ENCODE data around the gene B3GNT7.
A peak's percentile ranks its signal among the peaks of the same experiment; 100 is the strongest.

Gene B3GNT7

DNA sequence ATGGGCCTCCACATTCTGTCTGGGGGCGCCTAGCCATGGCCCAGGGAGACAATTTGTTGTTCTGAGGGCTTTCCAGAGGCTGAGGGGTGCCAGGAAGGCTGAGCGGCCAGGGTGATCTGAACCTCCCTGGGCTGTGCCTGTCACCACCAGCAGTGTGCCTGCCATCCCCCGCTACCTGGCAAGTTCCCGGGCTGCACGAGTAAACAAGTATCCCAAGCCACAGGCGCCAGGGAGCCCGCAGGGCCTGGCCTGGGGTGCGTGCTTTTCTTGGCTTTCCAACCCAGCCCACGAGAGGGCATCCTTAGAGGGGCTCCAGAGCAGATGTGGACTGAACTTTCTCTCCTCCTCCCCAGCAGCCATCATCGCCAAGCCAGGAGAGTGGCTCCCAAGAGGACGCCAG, 35.1 kb upstream of the B3GNT7 start:
- peaks cover 24% of the 10 kb centered on the region for H3K27me3 Mint-ChIP-seq
- no peak overlapping the region for H3K4me3 Mint-ChIP-seq
- DNase-seq = no peak
- no peak overlapping the region for H3K27ac Mint-ChIP-seq
- no peaks in the 10 kb centered on the region for H3K9me3 Mint-ChIP-seq
- no peaks in the 10 kb centered on the region for H3K36me3 Mint-ChIP-seq
- peaks cover 20% of the 10 kb centered on the region for H3K4me1 Mint-ChIP-seq
- CTCF ChIA-PET = no interaction called here

DNA sequence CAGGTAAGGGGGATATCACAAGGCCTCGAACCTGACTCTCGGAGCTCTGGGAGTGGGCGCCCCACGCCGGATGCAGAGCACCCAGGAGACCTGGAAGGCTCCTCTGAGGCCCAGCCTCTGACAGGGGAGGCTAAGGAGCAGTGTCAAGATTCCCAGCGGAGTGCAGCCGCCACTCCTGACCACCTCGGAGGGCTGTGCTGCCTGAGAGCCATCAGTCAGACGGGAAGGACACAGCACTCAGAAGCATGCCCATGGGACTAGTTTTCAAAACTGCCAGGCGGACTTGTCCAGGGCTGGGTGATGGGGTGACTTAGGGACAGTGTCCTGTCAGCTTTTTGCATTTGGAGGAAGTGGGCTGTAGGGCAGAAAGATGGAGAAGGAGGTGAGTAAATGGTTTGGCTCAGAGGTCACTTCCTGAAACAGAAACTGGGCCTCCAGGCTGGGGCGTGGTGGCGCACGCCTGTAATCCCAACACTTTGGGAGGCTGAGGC, 34.6 kb upstream of the B3GNT7 start:
- no peak overlapping the region for H3K4me3 Mint-ChIP-seq
- H3K27me3 Mint-ChIP-seq = peaks cover 24% of the 10 kb centered on the region
- H3K9me3 Mint-ChIP-seq = no peaks in the 10 kb centered on the region
- no peaks in the 10 kb centered on the region for H3K36me3 Mint-ChIP-seq
- no peak for DNase-seq
- peaks cover 20% of the 10 kb centered on the region for H3K4me1 Mint-ChIP-seq
- H3K27ac Mint-ChIP-seq = no peak overlapping the region
- CTCF ChIA-PET = no interaction called here

DNA sequence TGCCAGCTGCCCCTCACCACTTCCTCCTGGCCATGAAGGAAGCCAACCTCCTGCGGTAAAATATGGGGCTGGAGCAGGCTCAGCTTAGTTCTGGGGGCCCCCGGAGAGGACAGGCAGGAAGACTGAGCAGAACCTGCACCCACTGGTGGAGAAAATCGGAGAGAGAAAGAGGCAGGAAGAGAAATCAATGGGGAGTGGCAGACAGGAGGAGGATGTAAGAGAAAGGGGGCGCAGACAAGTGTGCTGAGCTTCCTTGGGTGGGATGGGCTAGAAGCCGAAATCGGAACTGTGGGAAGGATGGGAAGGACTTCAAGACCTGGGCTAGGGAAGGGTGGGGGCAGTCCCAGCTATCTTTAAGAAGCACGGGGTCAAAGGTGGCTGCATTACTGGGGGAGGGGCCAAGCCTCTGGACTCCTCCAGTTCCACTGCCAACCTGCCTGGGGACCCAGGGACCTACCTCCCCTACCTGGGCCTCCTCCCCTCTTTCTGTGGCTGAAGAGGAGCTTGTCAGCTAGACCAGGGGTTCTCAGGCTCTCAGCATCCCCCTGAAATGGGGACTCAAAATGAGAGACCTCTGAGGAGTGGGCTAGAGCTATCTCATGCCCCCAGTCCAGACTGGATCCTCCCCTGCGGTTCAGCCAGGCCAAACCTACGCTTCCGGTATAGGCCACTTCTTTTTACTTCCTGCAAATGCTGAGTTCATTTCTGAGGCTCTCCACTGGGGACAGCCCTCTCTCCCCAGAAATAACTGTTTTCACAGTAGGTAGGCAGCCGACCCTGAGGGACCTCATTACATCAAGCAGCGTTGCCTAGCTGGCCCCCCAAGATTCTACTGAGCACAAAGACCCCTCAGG, 33.6 kb upstream of the B3GNT7 start:
- CTCF ChIA-PET = interaction anchor here (0.6 to 1.2 kb wide), 3 partner anchors 10 to 138 kb away, joined by 3 to 4 read pairs (median 3); no protein-coding TSS in a partner anchor
- no peak overlapping the region for H3K4me3 Mint-ChIP-seq
- no peaks in the 10 kb centered on the region for H3K9me3 Mint-ChIP-seq
- DNase-seq = peak; percentile 36
- H3K27ac Mint-ChIP-seq = no peak overlapping the region
- peaks cover 24% of the 10 kb centered on the region for H3K27me3 Mint-ChIP-seq
- peaks cover 20% of the 10 kb centered on the region for H3K4me1 Mint-ChIP-seq
- H3K36me3 Mint-ChIP-seq = no peaks in the 10 kb centered on the region

DNA sequence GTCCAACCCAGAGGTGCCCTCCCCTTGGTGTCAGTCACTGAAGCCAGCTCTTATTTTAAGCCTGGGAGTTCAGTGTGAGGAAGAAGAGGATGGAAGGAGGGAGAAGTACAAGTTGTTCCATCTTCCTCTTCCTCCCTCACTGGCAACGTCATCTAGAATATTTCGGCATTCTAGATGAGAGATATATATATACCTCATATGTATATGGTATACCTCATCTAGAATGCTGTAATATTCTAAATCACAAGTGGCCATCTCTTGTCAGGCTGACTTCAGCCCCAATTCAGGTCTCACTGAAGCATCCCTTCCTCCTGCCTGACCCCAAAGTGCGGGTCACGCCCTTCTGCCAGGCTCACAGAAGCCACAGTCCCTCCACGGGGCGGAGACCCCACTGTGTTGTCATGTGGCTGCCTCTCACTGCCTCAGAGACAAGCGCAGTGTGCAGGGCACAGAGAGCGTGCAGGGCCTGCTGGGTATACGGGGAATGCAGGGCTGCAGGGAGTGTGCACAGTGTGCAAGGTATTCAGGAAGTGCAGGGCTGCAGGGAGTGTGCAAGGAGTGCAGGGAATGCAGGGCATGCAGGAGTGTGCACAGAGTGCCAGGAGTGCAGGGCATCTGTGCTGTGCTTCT, 32.8 kb upstream of the B3GNT7 start:
- CTCF ChIA-PET = interaction anchor here (1.0 to 1.2 kb wide), 2 partner anchors 9 to 44 kb away, joined by 3 to 4 read pairs; no protein-coding TSS in a partner anchor

DNA sequence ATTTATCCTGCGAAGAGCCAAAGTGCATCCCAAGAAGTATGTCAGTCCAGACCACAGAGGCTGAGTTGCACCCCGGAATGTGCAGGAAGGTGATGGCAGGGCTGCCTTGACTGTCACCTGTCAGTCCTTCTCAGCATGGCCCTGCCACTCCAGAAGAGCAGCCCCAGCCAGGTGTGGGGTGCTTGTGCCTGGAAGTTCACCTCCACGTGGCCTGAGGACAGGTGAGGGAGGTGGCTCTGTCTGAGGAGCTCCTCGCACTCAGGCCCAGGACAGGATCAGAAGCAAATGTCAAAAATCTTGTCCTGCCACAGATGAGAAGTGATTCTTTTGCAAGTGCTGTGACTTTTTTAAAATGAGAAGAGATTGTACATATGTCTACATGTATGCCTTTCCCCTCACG, 31.4 kb upstream of the B3GNT7 start:
- Mint-ChIP-seq H3K4me3 (no peak overlapping the region), H3K36me3 (no peaks in the 10 kb centered on the region), H3K27ac (no peak overlapping the region), H3K4me1 (peaks cover 20% of the 10 kb centered on the region), H3K9me3 (no peaks in the 10 kb centered on the region), H3K27me3 (peaks cover 20% of the 10 kb centered on the region)
- no peak for DNase-seq
- CTCF ChIA-PET = no interaction called here

More for the DNA sequence above, 32.8 kb upstream of the B3GNT7 start:
- no peak for DNase-seq
- no peak overlapping the region for H3K4me3 Mint-ChIP-seq
- H3K4me1 Mint-ChIP-seq = peaks cover 20% of the 10 kb centered on the region
- H3K27ac Mint-ChIP-seq = no peak overlapping the region
- H3K27me3 Mint-ChIP-seq = peaks cover 20% of the 10 kb centered on the region
- no peaks in the 10 kb centered on the region for H3K36me3 Mint-ChIP-seq
- no peaks in the 10 kb centered on the region for H3K9me3 Mint-ChIP-seq

DNA sequence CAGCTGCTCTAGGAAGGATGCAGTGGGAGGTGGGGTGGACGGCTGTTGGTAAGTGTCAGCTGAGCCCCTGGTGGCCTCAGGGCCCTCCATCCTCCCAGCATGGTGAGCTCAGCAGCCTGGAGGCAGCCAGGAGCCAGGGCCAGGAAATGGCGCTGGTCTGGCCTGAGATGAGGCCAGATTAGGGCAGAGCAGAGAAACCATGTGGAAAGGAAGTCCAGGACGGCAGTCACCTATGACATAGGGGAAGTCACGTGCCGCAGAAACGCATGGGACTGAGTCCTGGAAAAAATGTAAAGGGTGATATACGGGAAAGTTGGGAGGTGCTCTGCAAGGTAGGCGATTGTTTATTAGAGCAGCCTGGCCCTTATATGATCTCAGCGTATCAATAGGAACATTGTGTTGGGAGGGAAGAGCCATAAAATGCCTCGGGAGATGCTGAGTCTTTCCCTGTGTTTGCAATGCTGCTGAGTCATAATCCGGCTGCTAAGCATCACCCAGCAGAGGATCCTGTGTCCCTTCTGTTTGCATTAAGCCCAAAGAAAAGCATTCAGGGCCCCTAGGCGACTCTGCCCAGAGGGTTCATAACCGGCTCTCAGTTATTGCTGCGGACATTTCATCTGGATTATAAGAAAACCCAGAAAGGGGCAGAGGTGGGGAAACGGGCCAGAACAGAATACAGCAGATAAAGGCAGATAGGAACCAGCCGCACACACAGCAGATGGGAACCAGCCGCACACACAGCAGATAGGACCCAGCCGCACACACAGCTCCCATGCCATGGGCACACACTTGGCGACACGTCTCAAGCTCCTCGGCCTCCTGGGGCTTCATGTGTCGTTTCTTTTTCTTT, 30.3 kb upstream of the B3GNT7 start:
- peaks cover 20% of the 10 kb centered on the region for H3K27me3 Mint-ChIP-seq
- no peaks in the 10 kb centered on the region for H3K36me3 Mint-ChIP-seq
- no peak overlapping the region for H3K27ac Mint-ChIP-seq
- H3K9me3 Mint-ChIP-seq = no peaks in the 10 kb centered on the region
- no peak for DNase-seq
- CTCF ChIA-PET = no interaction called here
- H3K4me3 Mint-ChIP-seq = no peak overlapping the region
- peaks cover 20% of the 10 kb centered on the region for H3K4me1 Mint-ChIP-seq

DNA sequence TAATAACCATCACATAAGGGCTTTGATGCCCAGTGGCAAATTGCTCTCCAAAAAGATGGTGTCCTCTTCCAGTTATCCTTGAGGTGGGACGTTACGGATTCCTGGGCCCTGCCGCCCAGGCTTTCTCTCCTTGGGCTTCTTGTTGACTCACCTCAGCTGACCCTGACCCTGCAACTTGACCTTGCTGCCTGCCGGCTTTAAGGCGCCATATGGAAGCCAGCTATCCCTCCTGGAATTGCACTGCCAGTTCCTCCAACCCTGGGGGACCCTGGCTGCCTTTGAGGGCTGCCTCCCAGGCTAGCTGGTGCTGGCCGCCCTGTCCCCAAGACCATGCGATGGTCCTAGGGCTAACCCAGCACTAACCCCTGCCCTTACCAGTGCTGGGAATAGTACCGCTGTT, 28.3 kb upstream of the B3GNT7 start:
- no peaks in the 10 kb centered on the region for H3K36me3 Mint-ChIP-seq
- CTCF ChIA-PET = no interaction called here
- H3K27me3 Mint-ChIP-seq = peaks cover 13% of the 10 kb centered on the region
- no peak overlapping the region for H3K27ac Mint-ChIP-seq
- DNase-seq = no peak
- no peaks in the 10 kb centered on the region for H3K9me3 Mint-ChIP-seq
- H3K4me1 Mint-ChIP-seq = peaks cover 10% of the 10 kb centered on the region
- no peak overlapping the region for H3K4me3 Mint-ChIP-seq

DNA sequence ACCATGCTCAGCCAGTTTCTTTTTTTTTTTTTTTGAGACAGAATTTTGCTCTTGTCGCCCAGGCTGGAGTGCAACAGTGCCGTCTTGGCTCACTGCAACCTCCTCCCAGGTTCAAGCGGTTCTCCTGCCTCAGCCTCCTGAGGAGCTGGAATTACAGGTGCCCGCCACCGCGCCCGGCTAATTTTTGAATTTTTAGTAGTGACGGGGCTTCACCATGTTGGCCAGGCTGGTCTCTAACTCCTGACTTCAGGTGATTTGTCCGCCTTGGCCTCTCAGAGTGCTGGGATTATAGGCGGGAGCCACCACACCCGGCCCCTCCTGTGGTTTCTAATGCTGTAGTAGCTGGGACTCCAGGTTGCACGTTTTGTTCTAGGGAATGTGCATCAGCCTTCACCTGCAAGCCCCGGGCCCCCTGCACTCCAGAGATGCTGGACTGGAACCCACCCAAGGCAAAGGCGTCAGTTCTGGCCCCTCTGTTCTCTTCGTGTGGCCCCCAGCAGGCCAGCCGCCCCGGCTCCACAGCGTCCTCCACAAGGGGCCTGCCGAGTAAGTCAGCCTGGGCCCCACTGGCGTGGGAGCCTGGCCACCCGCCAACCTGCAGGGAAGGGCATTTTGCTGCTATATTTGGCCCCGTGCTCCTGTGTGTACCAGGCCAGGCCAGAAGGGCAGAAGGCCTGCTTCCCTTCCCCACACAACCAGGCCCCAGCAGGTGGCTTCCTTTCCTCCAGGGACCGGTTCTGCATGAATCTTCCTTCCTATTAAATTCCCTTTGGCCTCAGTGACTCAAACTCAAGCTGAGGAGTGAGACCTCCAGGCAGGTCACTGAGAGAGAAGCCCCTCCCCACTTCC, 25.7 kb upstream of the B3GNT7 start:
- no peaks in the 10 kb centered on the region for H3K36me3 Mint-ChIP-seq
- H3K4me3 Mint-ChIP-seq = no peak overlapping the region
- CTCF ChIA-PET = no interaction called here
- peaks cover 10% of the 10 kb centered on the region for H3K27me3 Mint-ChIP-seq
- no peaks in the 10 kb centered on the region for H3K4me1 Mint-ChIP-seq
- no peak for DNase-seq
- no peaks in the 10 kb centered on the region for H3K9me3 Mint-ChIP-seq
- no peak overlapping the region for H3K27ac Mint-ChIP-seq

DNA sequence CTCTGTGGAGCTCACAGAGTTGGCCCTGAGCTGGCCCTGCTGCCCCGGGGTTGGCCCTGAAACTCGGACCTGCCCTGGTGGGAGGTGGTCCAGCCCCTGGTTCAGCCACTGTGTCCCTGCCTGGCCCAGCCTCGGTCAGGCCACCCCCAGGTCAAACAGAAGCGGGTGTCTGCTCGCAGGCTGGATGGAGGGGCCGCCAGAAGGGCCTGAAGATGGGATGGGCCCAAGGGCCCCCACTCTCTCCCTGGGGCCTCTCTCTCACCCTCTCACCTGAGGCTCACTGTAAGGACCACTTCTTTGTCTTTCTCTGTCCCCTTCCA, 25.1 kb upstream of the B3GNT7 start:
- Mint-ChIP-seq H3K4me1 (no peaks in the 10 kb centered on the region), H3K27me3 (peaks cover 6% of the 10 kb centered on the region), H3K36me3 (no peaks in the 10 kb centered on the region), H3K27ac (no peak overlapping the region), H3K4me3 (no peak overlapping the region), H3K9me3 (no peaks in the 10 kb centered on the region)
- CTCF ChIA-PET = no interaction called here
- DNase-seq = no peak

DNA sequence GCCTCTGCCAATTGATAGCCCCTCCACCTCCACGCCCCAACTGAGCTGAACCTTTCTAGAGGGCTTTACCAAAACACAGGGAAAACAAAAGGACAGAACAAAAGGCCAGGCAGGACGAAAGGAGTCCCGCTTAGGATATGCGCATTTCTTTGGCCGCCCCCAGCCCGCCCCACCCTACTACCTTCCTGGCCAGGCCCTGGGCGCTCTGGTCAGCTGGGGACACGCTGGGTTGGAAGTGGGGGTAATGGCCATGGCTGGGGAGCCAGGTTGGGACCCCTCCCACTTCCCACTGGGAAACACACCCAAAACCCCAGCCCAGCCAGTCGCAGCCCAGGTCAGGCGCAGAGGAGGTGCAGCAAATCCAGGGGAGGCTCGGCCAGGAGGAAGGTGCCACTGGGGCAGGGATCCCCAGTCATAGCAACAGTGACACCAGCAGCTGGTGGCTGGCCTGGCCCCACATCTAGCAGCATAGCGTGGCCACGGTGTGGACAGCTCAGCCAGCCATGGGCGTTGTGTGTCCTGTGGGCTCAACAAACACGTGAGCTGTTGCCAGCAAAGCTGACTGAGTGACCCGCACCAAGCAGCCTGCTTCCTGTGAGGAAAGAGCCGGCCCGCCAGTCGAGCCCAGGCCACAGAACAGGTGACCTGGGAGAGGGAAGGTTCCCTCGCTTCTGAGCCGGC, 24.6 kb upstream of the B3GNT7 start:
- Mint-ChIP-seq H3K36me3 (no peaks in the 10 kb centered on the region), H3K9me3 (no peaks in the 10 kb centered on the region), H3K27ac (no peak overlapping the region), H3K4me1 (no peaks in the 10 kb centered on the region), H3K4me3 (no peak overlapping the region), H3K27me3 (peaks cover 6% of the 10 kb centered on the region)
- CTCF ChIA-PET = interaction anchor here (0.9 kb wide), 1 partner anchor 9 kb away, joined by 3 read pairs; no protein-coding TSS in a partner anchor
- DNase-seq = no peak

DNA sequence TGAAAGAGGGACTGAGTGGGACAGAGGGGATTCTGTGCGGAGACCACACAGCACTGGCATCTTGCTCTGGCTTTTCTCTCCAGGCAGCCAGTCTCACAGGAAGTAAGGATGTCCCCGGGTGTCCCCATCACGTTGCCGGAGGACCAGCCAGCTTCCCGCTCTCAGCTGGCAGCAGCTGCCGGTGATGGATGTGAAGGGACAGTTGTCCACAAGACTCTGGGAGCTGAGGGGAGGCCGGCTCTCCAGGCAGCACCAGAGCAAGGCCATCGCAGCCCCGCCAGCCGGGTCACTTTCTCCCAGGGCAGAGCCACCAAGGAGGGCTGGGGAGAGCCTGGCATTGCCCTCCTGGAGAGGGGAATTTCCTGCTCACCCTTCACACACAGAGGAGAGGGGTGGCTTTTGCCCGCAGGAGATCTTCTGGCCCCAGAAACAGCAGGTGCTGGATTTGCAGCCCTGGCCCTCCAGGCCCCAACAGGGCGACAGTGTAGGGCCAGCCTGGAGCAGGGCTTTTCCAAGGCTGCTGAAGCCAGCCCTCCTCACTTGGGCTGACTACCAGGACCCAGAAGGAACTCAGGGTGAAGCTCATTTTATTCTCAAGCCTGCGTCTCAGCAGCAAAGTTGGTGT, 24.0 kb upstream of the B3GNT7 start:
- Mint-ChIP-seq H3K27me3 (peaks cover 6% of the 10 kb centered on the region), H3K27ac (no peak overlapping the region), H3K9me3 (no peaks in the 10 kb centered on the region), H3K36me3 (no peaks in the 10 kb centered on the region), H3K4me3 (no peak overlapping the region), H3K4me1 (no peaks in the 10 kb centered on the region)
- CTCF ChIA-PET = interaction anchor here (0.9 kb wide), 1 partner anchor 9 kb away, joined by 3 read pairs; no protein-coding TSS in a partner anchor
- DNase-seq = no peak

DNA sequence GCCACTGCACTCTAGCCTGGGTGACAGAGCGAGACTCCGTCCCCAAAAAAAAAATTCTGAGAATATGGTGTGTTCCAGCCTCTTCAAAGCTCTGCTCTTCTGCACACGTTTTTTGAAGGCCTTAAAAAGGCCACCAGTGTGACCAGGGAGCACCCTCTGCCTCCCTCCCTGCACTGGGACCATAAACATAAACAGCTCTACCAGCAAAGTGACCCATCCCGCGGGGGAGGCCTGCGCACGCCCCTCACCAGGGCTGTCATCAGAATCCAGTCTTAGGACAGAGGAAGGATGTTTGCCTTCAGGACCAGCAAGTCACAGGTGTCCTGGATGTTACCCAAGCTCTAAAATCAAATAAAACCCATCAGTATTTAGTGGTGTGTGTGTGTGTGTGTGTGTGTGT, 23.2 kb upstream of the B3GNT7 start:
- no peaks in the 10 kb centered on the region for H3K36me3 Mint-ChIP-seq
- H3K4me1 Mint-ChIP-seq = no peaks in the 10 kb centered on the region
- no peak overlapping the region for H3K27ac Mint-ChIP-seq
- CTCF ChIA-PET = no interaction called here
- H3K27me3 Mint-ChIP-seq = peaks cover 14% of the 10 kb centered on the region
- H3K9me3 Mint-ChIP-seq = no peaks in the 10 kb centered on the region
- no peak for DNase-seq
- H3K4me3 Mint-ChIP-seq = no peak overlapping the region

DNA sequence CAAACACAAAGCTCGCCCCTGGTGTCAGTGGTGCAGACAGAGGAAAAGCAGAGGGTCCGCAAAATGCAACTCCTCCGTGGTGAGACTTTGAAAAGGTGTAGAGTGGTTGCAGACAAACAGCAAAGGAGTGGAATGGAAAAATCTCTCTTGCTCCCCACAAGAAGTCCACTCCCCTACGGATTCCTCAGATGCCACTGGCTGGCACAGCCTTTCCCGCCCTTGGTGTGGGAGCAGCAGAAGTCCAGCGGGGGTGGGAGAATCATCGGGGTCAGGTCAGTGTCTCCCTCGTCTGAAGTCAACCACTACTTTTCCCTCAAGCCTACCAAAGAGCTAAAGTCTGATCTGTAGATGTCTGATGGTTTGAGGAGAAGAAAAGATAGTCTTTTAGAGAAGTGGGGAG, 22.3 kb upstream of the B3GNT7 start:
- Mint-ChIP-seq H3K27ac (no peak overlapping the region), H3K4me1 (no peaks in the 10 kb centered on the region), H3K9me3 (no peaks in the 10 kb centered on the region), H3K36me3 (no peaks in the 10 kb centered on the region), H3K27me3 (peaks cover 15% of the 10 kb centered on the region), H3K4me3 (no peak overlapping the region)
- CTCF ChIA-PET = no interaction called here
- no peak for DNase-seq

All from activated naive CD4-positive, alpha-beta T cell treated with anti-CD3 and anti-CD28 coated beads, Interleukin-2, amount 10 ng/mL, durations not matched to agents 7 days and 5 days (primary cell).